Middle frontal gyrus (tissue), 1 donor: ENCODE data around the gene LGR4.
"Not testable (repeated sequence)": the region's sequence is repeated elsewhere in the genome, so short reads cannot be mapped to it uniquely, and the experiment has no call there.

ENCODE experiments used
- DNase-seq: peaks from one replicate; pipeline ENCODE4 v3.0.0-alpha.2; 2015; ENCODE audit warnings: low spot score; ENCODE audit errors: extremely low spot score

The LGR4 gene, protein sequence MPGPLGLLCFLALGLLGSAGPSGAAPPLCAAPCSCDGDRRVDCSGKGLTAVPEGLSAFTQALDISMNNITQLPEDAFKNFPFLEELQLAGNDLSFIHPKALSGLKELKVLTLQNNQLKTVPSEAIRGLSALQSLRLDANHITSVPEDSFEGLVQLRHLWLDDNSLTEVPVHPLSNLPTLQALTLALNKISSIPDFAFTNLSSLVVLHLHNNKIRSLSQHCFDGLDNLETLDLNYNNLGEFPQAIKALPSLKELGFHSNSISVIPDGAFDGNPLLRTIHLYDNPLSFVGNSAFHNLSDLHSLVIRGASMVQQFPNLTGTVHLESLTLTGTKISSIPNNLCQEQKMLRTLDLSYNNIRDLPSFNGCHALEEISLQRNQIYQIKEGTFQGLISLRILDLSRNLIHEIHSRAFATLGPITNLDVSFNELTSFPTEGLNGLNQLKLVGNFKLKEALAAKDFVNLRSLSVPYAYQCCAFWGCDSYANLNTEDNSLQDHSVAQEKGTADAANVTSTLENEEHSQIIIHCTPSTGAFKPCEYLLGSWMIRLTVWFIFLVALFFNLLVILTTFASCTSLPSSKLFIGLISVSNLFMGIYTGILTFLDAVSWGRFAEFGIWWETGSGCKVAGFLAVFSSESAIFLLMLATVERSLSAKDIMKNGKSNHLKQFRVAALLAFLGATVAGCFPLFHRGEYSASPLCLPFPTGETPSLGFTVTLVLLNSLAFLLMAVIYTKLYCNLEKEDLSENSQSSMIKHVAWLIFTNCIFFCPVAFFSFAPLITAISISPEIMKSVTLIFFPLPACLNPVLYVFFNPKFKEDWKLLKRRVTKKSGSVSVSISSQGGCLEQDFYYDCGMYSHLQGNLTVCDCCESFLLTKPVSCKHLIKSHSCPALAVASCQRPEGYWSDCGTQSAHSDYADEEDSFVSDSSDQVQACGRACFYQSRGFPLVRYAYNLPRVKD

GRCh38 chr11:27472398-27473016, at the start of gene LGR4:
TSS of gene LGR4 (minus strand) at chr11:27472790. CDS start at chr11:27472302, 488 bp downstream.
- peak; percentile 90 for DNase-seq

DNA sequence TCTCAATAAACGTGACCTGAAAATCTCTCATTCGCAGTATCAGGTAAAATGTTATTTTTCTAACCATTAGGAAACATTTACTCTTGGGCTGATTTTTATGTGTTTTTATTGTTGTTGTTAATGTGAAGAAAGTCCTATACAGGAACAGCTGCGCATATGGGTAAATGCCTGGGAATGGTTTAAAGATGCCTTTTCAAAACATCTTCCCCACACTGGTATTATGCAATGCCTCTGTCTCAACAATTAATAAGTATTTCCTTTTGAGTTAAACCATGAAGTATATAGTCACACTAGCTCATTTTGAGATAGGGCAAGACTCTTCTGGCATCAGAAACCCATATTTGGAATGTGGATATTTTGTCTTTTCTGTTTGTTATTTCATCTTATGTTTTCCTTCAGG, 47.6 kb upstream of the LGR4 start:
- no peak for DNase-seq

- DNase-seq = no peak
Observed at GRCh38 chr11:27518518-27518917, 45.9 kb upstream of the LGR4 start.

DNA sequence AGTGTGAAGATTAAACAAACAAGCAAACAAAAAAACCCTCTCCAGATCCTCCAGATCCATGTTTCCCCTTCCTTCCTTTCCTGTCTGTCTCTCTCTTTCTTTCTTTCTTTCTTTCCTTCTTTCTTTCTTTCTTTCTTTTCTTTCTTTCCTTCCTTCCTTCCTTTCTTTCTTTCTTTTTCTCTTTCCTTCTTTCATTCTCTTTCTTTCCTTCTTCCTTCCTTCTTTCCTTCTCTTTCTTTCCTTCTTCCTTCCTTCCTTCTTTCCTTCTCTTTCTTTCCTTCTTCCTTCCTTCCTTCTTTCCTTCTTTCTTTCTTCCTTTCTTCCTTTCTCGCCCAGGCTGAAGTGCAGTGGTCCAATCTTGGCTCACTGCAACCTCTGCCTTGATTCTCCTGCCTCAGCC, 44.9 kb upstream of the LGR4 start:
- not testable (repeated sequence) for DNase-seq

GRCh38 chr11:27514558-27514957, 42.0 kb upstream of the LGR4 start:
- no peak for DNase-seq

- DNase-seq = no peak
Observed at GRCh38 chr11:27514076-27514475, 41.5 kb upstream of the LGR4 start.

- DNase-seq = no peak
Observed at GRCh38 chr11:27513389-27513788, 40.8 kb upstream of the LGR4 start.

GRCh38 chr11:27512238-27512637, 39.6 kb upstream of the LGR4 start:
- no peak for DNase-seq

DNA sequence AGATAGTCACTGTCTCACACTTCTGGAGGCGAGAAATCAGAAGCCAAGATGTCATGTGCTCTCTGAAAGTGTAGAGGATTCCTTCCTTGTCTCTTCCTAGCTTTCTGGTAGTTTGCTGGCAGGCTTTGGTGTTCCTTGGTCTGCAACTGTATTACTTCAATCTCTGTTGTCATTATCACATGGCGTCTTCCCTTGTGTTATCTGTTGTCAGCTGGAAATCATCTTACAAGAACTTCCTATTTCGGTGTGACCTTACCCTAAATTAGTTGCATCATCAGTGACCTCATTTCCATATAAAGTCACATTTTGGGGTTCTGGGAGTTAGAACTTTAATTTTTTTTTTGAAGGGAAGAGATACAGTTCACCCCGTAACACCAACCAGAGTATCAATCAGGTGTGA, 37.3 kb upstream of the LGR4 start:
- no peak for DNase-seq

DNA sequence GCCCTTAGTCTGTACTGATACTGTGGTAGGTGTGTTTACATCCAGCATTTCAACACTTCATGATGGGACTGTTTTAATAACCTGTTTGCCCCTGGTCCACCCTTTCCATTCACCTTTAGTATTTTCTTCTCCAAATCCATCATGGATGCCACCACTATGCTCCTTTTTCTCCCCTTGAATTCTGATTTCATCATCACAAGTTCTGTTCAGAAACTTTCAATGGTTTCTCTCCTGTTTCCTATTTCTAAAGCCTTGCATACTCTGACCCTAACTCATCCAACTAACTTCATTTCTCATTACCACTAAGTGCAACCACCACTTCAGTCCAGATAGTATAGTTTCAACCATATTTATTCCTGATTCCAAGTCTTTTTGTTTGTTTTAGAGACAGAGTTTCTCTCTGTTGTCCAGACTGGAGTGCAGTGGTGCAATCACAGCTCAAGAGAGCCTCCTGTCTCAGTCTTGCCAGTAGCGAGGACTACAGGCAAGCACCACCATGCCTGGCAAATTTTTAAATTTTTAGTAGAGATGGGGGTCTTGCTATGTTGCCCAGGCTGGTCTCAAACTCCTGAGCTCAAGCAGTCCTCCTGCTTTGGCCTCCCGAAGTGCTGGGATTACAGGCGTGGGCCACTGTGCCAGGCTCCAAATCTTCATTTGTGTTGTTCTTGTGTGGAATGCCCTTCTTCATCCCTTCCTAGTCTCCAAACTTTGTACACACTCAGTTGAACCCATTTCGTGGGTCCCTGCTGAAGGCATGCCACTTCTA, 35.1 kb upstream of the LGR4 start:
- DNase-seq = no peak

DNA sequence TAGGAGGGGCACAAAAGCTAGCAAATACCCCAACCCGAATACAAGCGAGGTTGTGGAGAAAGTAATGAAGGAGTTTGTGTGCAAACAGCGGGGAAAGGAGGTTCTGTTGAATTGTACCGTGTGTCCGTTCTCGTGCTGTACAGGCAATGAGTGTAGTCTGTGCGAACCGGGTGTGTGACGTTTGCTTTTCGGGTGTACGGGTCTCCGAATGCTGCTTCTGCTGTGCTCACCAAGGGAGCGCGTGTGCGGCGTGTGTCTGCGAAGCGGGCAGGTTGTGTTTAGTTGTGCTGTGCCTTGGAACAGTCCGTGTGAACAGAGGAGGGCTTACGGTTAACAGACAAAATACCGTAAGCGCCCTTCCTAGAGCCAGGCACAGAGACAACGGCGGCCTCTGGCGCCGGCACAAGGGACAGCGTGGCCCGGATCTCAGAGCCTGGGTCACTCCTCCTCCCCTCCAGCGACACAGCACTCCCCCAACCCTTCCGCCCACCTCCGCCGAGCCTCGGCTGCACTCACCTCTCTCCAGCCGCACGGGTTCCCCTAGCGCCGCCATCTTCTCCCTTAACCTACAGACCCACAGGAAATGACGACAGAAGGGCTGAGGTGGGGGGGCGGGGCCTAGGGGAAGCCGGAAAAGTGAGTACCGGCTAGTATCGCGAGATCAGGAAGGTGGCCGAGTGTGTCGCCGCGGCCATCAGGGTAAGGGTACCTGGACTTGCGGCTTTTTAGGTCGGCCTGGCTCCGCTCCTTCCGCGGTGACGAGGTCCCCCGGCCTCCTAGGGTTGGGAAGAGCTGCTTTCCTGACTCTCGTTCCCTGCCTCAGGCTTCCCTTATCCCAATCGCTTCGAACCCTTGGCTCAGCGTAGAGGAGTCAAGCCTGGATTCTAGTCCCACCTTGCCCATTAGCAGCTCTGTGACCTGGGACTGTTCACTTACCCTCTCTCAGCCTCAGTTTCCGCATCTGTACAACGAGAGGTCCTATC, 33.9 kb upstream of the LGR4 start, which contains the start of gene LIN7C:
TSS of gene LIN7C (minus strand) at position 570 of the 983 bp plus-strand sequence. CDS start at position 553, 17 bp downstream.
- peak; percentile 87 for DNase-seq

DNA sequence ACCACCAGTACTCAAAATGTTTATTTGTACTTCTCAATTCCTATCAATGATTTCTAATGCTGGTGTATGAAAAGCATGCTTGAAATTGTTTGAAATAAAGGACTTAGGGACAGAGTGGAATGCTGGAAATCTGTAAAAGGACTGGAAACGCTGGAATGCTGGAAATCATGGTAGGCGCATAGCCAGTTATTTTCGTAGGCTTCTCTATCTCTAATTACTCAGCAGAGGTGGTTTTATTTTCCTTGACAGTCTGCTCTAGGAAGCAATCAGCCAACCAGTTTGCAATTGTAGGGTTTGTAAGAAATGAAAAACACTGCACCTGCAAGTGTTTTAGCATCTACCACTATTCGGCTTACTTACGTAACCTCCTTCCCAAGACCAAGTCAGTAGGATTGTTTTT, 33.2 kb upstream of the LGR4 start:
- DNase-seq = no peak

DNA sequence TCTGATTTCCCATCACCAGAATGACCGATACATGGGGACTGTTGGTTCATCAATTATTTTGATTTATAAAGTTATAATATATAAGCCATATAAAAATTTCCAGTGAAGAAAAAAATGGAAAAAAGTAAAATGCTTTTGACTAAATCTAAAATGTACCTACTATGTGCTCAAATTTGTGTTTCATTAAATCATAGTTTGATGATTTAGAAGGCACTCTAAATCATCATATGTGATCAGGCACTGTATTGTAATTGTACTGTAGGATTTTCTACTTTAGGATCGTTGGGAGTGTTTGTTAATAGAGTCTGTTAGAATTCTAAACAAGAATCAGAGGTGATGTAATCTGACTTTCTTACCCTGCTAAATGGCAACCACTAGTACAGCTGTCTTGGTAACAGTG, 31.6 kb upstream of the LGR4 start:
- DNase-seq = no peak

GRCh38 chr11:27501100-27501499, 28.5 kb upstream of the LGR4 start:
- no peak for DNase-seq

GRCh38 chr11:27497911-27498310, 25.3 kb upstream of the LGR4 start:
- DNase-seq = no peak

- DNase-seq = no peak
Observed at GRCh38 chr11:27497284-27497866, 24.8 kb upstream of the LGR4 start.

DNA sequence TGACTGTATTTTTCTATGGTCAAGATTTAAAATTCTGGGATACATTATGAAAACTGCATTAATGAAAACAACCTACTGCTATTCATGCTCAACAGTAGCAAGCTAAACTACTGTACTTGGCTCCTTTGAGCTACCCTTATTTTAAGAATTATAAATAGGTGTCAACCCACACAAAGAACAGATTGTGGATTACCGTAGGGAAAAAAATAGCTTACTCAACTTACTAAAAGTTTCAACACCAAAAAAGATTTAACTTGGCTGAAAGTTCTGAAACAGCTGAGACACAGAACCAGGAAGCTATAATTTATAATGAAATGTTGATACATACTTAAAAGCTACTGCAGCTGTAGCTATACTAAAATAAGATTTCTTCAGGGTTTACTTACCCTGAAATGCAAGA, 23.9 kb upstream of the LGR4 start:
- no peak for DNase-seq

DNA sequence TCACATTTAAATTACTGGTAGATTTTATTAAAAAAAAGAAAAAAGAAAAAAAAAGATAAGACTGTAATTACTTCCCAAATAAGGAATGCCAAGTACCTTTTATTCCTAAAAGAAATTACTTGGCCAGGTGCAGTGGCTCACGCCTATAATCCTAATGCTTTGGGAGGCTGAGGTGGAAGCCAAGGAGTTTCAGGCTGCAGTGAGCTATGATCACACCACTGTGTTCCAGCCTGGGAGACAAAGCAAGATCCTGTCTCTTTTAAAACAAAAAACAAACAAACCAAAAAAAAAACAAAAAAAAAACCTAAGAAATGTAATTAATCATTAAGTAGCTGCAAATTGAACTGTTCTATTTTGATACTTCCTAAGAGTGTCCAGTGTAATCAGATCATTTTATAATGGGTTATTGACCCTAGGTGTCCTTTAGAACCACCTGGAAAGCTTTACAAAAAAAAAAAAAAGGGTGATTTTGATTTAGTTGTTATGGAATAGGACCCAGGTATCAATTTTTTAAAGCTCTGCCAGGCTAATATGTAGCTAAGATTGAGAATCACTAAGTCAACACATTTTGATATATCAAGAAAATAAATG, 23.2 kb upstream of the LGR4 start:
- DNase-seq = no peak

GRCh38 chr11:27489092-27489491, 16.5 kb upstream of the LGR4 start:
- no peak for DNase-seq
